GM23338 (cell line): ENCODE measurements around the gene CYP24A1.

Experiments used
- CREB1 ChIP-seq: fragments of 250-450 bp; sonication (Bioruptor Pico); IDR thresholded peaks from 2 replicates; pipeline ENCODE4 v1.5.0; 2020; ENCODE audit warnings: low read depth, mild to moderate bottlenecking, moderate library complexity
- CTCF ChIP-seq, 2 experiments: fragments of 200-600 bp in 1 of 2; sonication (generic) in 1 of 2; conservative IDR thresholded peaks; 2 replicates each; pipeline versions ENCODE4 v1.5.1 to v1.6.1; 2016 to 2017; ENCODE audit warnings: antibody characterized with exemption in 2 of 2, low read depth in 2 of 2, mild to moderate bottlenecking in 2 of 2, moderate library complexity in 1 of 2
- EZH2 ChIP-seq: fragments of 200-600 bp; sonication (generic); IDR thresholded peaks from one replicate; pipeline ENCODE4 v1.8.0; 2017; ENCODE audit warnings: antibody characterized with exemption, mild to moderate bottlenecking, low read depth; ENCODE audit not compliant: unreplicated experiment
- EZH2phosphoT487 ChIP-seq: fragments of 200-600 bp; sonication (generic); IDR thresholded peaks from one replicate; pipeline ENCODE4 v1.8.1; 2018; ENCODE audit warnings: antibody characterized with exemption; ENCODE audit not compliant: unreplicated experiment
- POLR2AphosphoS5 ChIP-seq: IDR thresholded peaks from 2 replicates; pipeline ENCODE4 v1.6.1; 2016; ENCODE audit warnings: antibody characterized with exemption, low read depth
- REST ChIP-seq: IDR thresholded peaks from one replicate; pipeline ENCODE4 v1.6.1; 2018; ENCODE audit warnings: antibody characterized with exemption; ENCODE audit not compliant: unreplicated experiment

- TF ChIP-seq EZH2phosphoT487 (no peak), CTCF (conservative IDR thresholded peaks at IDR 0.05; ENCODE audit: low read depth in 2 of 2) (no peak), CREB1 (CRISPR knock-in tag) (no peak), POLR2AphosphoS5 (no peak), EZH2 (no peak), REST (no peak)
Measured at GRCh38 chr20:54119744-54120143, 54.0 kb downstream of the CYP24A1 start.
